ENCODE results near the gene LIN28A.

Gene LIN28A

DNA sequence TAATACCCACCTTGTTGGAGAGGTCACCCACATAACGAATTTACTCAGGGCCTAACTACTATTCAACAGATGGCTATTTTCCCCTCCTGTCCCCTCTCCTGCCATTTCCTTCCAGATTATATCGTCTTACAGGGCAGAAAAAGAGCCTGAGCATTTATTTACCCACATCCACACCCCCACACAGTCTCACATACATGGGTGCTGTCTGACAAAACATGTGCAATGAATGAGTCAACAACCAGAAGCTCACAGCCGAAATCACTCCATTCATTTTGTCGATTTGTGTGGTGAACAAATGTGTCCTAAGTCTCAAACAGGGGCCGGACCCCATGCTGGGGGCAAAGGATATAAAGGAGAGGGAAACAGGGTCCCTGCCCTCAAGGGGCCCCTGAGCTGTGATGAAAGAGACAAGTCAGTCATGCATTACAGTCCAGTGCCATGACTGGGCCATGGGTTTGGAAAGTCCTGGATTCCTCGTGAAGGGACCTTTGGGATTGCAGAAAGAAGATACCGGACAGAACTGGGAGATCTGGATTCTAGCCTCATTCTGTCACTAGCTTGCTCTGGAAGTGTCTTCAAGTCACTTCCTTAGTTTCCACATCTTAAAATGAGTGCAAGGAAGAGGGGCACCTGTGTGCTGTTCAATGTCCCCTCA lies 21.7 kb upstream of the LIN28A start:
- no peak for DNase-seq

DNA sequence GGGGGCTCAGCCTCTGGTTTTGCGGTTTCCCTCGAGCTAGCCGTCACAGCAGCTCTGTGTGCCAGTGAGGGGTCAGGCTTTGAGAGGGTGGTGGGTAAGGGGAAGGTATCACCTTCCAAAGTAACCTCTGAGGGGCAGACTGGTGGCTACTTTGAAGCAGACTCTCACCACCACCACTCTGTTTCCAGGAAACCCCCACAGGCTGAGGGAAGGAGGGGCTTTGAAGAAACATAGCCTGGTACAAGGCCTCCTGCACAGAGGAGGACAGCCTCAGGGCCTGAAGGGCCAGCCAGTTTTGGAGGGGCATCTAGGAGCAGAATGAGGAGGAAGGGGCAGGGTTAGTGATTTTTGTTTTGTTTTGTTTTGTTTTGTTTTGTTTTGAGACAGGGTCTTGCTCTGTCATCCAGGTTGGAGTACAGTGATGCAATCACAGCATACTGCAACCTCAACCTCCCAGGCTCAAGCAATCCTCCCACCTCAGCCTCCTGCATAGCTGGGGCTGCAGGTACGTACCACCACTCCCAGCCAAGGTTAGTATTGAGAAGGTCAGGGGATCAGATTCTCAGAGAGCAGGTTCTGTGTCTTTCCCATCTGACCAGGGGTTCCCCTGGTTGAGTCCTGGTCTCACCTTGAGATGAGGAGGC lies 20.9 kb upstream of the LIN28A start:
- DNase-seq: no peak

DNA sequence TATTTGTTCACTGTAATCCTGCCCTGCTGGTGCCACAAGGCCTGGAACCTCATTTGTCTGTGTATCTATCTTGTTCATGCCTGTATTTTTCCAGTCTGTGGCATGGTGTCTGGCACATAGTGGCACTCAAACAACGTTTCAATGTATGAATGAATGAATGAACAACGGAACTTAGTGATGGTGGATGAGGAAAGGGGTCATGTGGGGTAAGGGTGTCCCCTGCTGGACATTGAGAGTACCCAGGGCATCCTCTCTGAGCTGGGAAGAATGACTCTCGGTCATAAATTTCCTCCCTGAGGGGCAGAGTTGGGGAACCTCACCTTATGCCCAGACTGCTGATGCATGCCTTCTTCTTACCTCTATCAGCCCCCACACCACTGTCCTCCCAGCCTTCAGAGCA lies 19.2 kb upstream of the LIN28A start:
- no peak for DNase-seq

- no peak for DNase-seq
Measured at GRCh38 chr1:26395754-26396153, 14.9 kb upstream of the LIN28A start.

DNA sequence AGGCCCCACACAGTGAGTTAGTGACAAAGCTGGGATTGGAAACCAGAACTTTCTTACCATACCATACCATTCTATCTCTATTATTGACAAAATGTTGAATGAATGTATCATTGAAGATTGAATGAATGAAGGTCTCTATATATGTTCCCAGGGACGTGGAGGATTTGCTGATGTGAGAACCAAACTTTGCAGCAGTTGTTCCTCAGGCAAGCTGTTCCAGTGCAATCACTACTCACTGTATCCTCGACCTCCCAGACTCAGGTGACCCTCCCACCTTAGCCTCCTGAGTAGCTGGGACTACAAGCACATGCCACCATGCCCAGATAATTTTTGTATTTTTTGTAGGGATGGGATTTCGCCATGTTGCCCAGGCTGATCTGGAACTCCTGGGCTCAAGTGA lies 11.6 kb upstream of the LIN28A start:
- no peak for DNase-seq

- no peak for DNase-seq
Measured at GRCh38 chr1:26401891-26402290, 8.7 kb upstream of the LIN28A start.

DNA sequence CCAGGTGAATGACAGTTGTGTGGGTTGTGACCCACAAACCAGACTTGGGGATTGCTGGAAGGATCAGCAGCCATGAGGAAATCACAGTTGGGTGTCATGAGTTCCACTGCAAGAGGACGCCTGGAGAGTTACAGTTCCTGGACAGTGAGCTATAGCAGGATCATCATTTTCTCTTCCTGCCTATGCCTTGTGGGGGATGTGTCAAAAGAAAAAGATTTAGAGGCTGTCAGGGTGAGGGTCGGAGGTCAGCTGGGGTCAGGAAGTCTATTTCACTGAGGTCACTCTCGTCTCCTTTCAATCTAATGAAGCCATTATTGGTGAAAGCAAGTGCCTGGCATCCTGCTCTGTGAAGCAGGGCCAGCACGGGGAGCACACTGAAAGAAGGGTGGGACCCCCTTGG lies 7.0 kb upstream of the LIN28A start:
- no peak for DNase-seq

DNA sequence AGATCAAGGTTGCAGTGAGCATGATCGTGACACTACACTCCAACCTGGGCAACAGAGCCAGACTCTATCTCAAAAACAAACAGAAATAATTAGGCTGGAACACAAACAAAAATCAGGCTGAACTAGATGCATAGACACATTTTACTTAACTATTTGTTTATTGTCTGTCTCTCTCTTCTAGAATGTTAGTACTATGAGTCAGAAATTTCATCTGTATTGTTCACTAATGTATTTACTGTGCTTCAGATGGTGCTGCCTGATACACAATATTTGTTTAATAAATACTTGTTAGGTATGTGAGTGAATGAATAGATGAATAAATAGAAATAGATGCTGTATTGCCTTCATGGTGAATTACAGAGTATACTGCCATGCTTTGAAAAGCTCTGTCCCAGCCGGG lies 6.0 kb upstream of the LIN28A start:
- DNase-seq: no peak

DNA sequence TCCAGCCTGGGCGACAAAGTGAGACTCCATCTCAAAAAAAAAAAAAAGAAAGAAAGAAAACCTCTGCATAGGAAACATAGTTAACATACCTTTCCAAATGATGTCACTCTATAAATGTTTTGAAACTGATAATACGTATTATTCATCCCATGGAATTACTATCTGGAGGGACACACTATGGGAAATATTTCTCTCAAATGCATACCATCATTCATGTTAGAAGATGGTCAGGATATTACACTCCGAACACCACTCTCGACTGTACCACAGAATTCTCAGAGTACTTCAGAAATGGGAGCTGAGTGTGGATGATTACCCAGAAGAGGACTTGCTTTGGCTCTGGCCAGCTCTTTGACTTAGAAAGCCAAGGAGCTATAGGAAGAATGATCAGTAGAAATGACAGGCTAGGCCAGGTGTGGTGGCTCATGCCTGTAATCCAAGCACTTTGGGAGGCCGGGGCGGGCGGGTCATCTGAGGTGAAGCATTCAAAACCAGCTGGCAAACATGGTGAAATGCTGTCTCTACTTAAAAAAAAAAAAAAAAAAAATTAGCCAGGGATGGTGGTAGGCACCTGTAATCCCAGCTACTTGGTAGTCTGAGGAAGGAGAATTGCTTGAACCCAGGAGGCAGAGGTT lies 5.2 kb upstream of the LIN28A start:
- DNase-seq: no peak

- peak; percentile 74 for DNase-seq
Measured at GRCh38 chr1:26408604-26409003, 2.0 kb upstream of the LIN28A start.

GRCh38 chr1:26409191-26409807 lies 1.3 kb upstream of the LIN28A start:
- DNase-seq: no peak

DNA sequence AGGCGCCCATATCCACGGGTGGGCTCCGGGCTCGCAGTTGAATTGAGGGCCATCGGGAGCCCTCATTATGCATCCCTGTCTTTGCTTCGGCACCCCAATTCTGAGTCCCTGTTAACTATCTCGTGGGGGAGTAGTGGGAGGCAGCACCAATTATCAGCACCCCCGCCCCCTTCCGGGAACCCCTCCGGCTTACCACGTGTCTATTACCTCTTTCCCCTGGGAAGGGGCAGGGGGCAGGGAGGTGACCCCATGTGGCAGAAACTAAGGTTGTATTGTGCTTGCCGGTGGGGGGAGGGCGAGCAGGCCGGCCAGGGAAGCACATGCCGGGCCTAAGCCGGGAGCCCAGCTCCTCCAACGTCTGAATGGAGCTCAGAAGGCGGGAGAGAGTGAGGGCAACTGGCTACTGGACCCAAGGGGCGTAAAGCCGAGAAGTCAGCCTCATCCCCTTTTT lies 1.0 kb downstream of the LIN28A start:
- DNase-seq: no peak

DNA sequence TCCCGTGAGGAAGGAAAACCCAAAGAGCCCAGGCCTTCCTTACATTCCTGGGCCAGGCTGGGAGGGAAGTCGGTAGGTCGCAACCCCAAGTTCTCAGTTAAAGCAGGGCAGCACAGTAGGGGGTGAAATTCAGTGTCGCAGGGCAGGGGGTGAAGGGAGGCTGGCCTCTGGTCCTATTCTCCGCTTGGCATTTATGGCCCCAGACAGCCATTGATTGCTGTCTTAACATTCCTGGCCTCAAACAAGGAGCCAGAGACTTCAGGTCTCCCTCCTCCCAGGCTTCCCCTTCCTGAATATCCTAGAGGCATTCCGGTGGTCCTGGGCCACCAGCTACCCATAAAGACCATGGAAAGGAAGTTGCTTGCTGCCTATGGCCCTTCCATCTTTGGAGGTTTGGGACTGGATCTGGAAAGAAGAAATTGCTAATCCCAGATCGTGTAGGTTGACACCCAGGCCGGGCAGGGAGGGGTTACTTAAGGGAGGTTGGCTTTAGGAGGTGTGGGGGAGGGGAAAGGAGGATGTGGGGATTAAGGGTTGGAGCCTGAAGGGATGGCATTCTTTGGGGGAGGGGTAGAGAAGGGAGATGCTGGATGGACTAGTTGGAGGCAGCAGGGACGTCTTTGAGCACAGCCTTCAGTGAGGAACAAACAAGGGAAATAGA lies 1.7 kb downstream of the LIN28A start:
- DNase-seq: no peak

GRCh38 chr1:26413031-26413430 lies 2.4 kb downstream of the LIN28A start:
- no peak for DNase-seq

DNA sequence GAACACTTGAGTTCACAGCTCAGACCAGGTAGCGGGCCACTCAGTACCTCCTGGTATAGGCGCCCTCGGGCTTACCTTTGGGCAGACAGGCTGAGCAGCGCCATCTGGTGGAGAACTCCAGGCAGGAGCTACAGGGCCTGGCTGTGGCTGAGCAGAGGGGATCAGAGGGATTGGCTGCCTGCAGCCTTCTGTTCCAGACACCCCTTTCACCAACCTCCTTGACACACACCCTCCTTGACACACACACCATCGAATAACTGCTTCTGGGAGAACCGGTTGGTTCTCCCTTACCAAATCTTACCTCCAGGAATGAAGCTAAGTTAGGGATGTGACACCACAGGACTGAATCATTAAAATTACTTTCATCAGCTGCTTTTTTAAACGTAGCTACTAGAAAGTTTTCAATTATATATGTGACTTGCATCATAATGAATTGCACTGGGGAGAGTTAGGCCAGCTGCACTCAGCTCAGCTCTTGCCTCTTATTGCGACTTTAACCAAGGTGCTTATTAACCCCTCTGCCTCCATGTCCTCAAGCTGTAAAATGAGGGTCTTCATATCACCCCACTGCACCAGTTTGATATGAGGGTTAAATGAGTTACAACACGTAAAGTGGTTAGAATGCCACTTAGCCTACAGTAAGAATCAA lies 6.6 kb downstream of the LIN28A start:
- DNase-seq: peak; percentile 81

- DNase-seq: no peak
Measured at GRCh38 chr1:26418865-26419349, 8.3 kb downstream of the LIN28A start.

DNA sequence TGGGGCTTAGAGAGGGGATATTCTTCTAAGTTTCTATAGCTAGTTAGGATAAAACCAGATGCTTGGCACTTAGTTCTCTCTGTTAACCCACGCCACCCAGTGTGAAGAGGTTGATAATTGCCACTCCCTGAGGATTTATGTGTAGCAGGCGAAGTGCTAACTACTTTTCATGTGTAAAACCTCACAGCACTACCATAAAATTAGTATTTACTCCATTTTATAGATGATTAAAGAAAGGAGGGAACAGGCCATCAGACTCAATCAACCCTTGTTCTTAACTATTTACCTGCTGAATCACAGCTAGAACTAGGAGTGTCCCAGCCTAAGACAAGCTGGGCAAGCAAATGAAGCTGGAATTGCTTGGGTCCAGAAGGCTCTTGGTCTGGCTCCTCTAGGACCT lies 8.9 kb downstream of the LIN28A start:
- DNase-seq: no peak

DNA sequence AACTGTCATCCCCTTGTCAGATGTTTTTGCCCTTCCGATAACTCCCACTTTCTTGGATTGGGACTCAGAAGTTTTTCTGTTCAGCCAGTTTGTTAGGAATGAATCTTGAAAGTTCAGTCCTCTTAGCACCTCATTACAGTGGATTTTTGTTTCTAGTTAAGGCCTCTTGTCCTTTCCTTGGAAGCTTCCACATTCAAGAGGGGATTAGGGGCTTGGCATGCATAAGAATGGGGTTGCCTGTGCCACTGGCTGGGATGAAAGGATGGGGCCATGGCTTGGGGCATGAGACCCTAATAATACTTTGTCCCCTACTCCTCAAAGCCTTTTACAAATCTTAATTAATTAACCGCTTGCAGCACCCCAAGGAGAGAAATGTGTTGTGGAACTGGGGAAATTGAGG lies 19.1 kb downstream of the LIN28A start:
- DNase-seq: no peak

DNA sequence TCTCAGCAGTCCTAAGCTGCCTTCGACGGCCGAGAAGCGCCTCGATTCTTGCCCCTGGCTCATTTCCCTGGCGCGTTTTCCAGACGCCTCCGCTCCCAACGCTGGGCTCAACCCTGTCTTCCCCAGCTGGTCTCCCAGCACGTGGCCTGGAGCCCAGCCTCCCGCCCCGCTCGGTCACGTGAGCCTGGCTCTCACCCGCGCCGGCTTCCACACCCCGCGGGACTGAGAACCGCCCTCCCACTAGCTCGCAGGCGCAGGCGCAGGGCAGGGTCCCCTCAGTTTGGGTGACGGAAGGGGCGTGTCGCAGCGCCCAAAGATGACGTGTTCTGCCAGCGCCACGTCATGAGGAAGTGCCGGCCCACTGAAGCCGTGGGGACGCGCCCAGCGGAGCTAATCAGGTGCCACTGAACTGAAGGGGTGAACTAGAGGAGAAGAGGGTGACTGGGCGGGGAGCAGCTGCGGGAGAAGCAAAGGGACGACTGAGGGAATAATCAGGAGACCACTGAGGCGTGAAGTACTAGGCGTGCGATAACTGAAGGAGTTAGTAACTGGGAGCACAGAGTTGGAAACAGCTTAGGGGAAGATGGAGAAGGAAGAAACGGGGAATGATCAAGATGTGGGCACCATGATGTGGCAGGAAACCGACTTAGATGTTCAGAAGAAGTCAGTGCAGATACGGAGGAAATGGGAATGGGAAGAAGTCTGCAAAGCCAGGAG lies 21.5 kb downstream of the LIN28A start, which contains the start of gene DHDDS:
Gene DHDDS (plus strand): TSS at position 343 of the 717 bp plus-strand sequence. CDS start 625 bp downstream, outside the sequence.
- DNase-seq: peak; percentile 99

DNA sequence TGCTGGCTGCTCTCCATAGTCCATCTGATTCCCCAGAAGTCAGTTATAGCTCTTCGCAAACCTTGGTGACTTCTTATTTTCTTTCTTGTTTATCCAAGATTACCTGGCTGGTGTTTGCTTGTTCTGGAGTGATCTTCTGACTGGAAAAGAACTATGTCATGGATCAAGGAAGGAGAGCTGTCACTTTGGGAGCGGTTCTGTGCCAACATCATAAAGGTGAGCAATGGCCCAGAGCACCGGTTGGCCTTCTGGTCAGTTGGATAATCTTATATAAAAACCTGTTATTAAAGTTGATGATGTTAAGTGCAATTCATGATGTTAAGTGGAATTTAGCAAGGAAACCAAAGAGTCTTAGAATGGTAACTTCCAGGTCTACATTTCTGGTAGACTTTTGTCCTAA lies 22.2 kb downstream of the LIN28A start:
- DNase-seq: no peak

DNA sequence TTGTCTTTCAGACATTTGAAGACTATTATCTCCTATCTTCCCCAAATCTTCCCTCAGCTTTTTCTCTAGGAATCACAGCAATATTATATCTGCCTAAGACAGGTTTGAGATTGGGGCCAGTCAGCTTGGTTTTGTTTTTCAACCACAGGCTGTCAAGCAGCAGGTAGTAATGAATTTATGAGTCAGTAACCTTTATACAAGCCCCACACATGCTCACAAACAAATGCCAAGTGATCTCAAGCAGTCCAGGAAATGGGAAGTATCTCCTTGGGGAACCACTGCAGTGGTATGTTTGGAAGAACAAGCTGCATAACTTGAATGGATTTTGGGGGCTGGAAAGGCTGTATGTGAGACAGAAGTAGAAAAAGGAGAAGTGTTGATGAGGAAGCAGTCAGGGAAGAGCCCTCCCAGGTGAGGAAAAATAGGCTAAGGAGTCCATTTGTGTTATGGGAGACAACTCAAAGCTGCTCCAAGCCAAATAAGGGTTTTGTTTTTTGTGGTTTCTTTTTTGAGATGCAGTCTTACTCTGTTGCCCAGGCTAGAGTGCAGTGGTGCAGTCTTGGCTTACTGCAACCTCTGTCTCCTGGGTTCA lies 23.6 kb downstream of the LIN28A start:
- no peak for DNase-seq
